Ovary (tissue), 3 donors: ENCODE measurements around the gene UNKL.

Source experiments
- CTCF ChIP-seq, 3 donors: fragments of 450-650 bp in 2 of 3; fragments of 200-600 bp in 1 of 3; IDR thresholded peaks; one replicate each; pipeline versions ENCODE4 v1.5.1 to v1.8.0; 2016 to 2022; ENCODE audit warnings: antibody characterized with exemption in 3 of 3, mild to moderate bottlenecking in 1 of 3
- POLR2A ChIP-seq: fragments of 450-650 bp; IDR thresholded peaks from one replicate; pipeline ENCODE4 v1.6.1; 2017; ENCODE audit warnings: antibody characterized with exemption, mild to moderate bottlenecking, moderate library complexity
- donor health status: DM: no; HTN: no; CAD: no.

DNA sequence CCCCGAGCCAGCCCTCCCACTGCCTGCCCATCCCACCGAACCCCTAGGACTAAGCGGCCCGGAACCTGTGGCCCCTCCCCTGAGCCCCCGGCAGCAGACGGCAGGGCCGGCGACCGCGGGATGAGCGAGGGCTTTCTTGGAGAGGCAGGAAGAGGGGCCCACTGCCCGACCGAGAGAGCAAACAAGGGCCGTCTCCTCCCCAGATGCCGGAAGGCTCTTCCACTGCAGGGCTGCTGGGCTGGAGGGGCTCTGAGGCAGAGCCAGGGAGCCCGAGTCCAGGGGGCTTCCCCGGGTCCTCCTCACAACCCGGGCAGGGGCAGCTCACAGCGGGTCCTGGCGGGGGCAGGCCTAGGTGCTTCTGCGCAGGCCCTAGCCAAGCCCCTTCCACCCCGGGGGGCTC lies 19.3 kb upstream of the UNKL start:
- TF ChIP-seq CTCF (IDR thresholded peaks at IDR 0.05), result no peak
- TF ChIP-seq POLR2A, result no peak
